Mesenchymal stem cell (in vitro differentiated cells and primary cell): ENCODE measurements around the gene BLMH.

ENCODE experiments used
- DNase-seq: peaks from one replicate; pipeline ENCODE4 v3.0.0-alpha.2; 2013
- H2AFZ ChIP-seq: one replicate; pipeline ENCODE4 v1.6.1; 2013; ENCODE audit warnings: low read depth, mild to moderate bottlenecking, control low read depth, inconsistent platforms, low read length, moderate library complexity
- H2AK5ac ChIP-seq: 2 replicates; pipeline ENCODE4 v1.6.1; 2013; ENCODE audit warnings: low read length, moderate library complexity, mild to moderate bottlenecking, inconsistent platforms; ENCODE audit not compliant: severe bottlenecking
- H2BK120ac ChIP-seq: one replicate; pipeline ENCODE4 v1.6.1; 2013; ENCODE audit warnings: low read depth, mild to moderate bottlenecking, inconsistent platforms, low read length, moderate library complexity
- H2BK12ac ChIP-seq, 2 experiments: one replicate each; pipeline ENCODE4 v1.6.1; 2013; ENCODE audit warnings: inconsistent platforms in 2 of 2, low read length in 2 of 2, mild to moderate bottlenecking in 2 of 2, moderate library complexity in 2 of 2, control low read depth in 1 of 2
- H2BK15ac ChIP-seq: one replicate; pipeline ENCODE4 v1.6.1; 2013; ENCODE audit warnings: mild to moderate bottlenecking, low read depth, inconsistent platforms; ENCODE audit not compliant: poor library complexity, severe bottlenecking
- H2BK5ac ChIP-seq: 2 replicates; pipeline ENCODE4 v1.6.1; 2013; ENCODE audit warnings: low read depth, mild to moderate bottlenecking, low read length, control low read depth, inconsistent platforms; ENCODE audit not compliant: poor library complexity, severe bottlenecking
- H3K14ac ChIP-seq, 2 experiments: one replicate each; pipeline ENCODE4 v1.6.1; 2013; ENCODE audit warnings: inconsistent platforms in 2 of 2, low read length in 2 of 2, control low read depth in 1 of 2, mild to moderate bottlenecking in 1 of 2, moderate library complexity in 1 of 2
- H3K18ac ChIP-seq, 2 experiments: one replicate each; pipeline ENCODE4 v1.6.1; 2013; ENCODE audit warnings: inconsistent platforms in 2 of 2, low read length in 2 of 2, control low read depth in 1 of 2, low read depth in 1 of 2, mild to moderate bottlenecking in 1 of 2
- H3K23ac ChIP-seq, 2 experiments: one replicate each; pipeline ENCODE4 v1.6.1; 2013; ENCODE audit warnings: inconsistent platforms in 2 of 2, low read length in 2 of 2, mild to moderate bottlenecking in 2 of 2, moderate library complexity in 2 of 2, control low read depth in 1 of 2
- H3K27ac ChIP-seq: 2 replicates; pipeline ENCODE4 v1.5.1; 2013; ENCODE audit warnings: mild to moderate bottlenecking, moderate library complexity, low read length, control low read depth, inconsistent platforms; ENCODE audit not compliant: poor library complexity, severe bottlenecking
- H3K27me3 ChIP-seq, 2 experiments: 2 replicates each; pipeline versions ENCODE4 v1.6.1 to v1.7.0; 2013; ENCODE audit warnings: low read length in 2 of 2, mild to moderate bottlenecking in 2 of 2, moderate library complexity in 2 of 2, control low read depth in 1 of 2, inconsistent platforms in 1 of 2; ENCODE audit not compliant: control insufficient read depth in 1 of 2, insufficient read depth in 1 of 2
- H3K36me3 ChIP-seq, 2 experiments: 2 replicates each; pipeline versions ENCODE4 v1.6.1 to v1.7.0; 2013; ENCODE audit warnings: low read length in 2 of 2, control low read depth in 1 of 2, inconsistent platforms in 1 of 2, low read depth in 1 of 2, mild to moderate bottlenecking in 1 of 2; ENCODE audit not compliant: insufficient read depth in 2 of 2, control insufficient read depth in 1 of 2
- H3K4ac ChIP-seq, 2 experiments: one replicate each; pipeline ENCODE4 v1.6.1; 2013; ENCODE audit warnings: inconsistent platforms in 2 of 2, low read length in 2 of 2, mild to moderate bottlenecking in 2 of 2, moderate library complexity in 2 of 2, control low read depth in 1 of 2, low read depth in 1 of 2
- H3K4me1 ChIP-seq: 2 replicates; pipeline ENCODE4 v1.6.1; 2013; ENCODE audit warnings: low read depth, low read length, control low read depth; ENCODE audit not compliant: control insufficient read depth, insufficient read depth
- H3K4me2 ChIP-seq: 2 replicates; pipeline ENCODE4 v1.6.1; 2013; ENCODE audit warnings: low read length, mild to moderate bottlenecking, inconsistent platforms; ENCODE audit not compliant: poor library complexity, severe bottlenecking
- H3K4me3 ChIP-seq, 2 experiments: 2 replicates each; pipeline versions ENCODE4 v1.5.1 to v1.7.0; 2013; ENCODE audit warnings: low read length in 2 of 2, mild to moderate bottlenecking in 2 of 2, control low read depth in 1 of 2, low read depth in 1 of 2; ENCODE audit not compliant: insufficient read depth in 1 of 2
- H3K79me1 ChIP-seq: replicated peaks from 2 replicates; pipeline ENCODE4 v1.6.1; 2013; ENCODE audit warnings: mild to moderate bottlenecking, control low read depth, low read length, inconsistent platforms; ENCODE audit not compliant: poor library complexity, severe bottlenecking
- H3K9ac ChIP-seq: 2 replicates; pipeline ENCODE4 v1.7.0; 2013; ENCODE audit warnings: mild to moderate bottlenecking, low read length, moderate library complexity
- H3K9me3 ChIP-seq: 2 replicates; pipeline ENCODE4 v1.7.0; 2013; ENCODE audit warnings: mild to moderate bottlenecking, low read length; ENCODE audit not compliant: control insufficient read depth
- H4K8ac ChIP-seq: one replicate; pipeline ENCODE4 v1.6.1; 2013; ENCODE audit warnings: inconsistent platforms, mild to moderate bottlenecking, low read length, moderate library complexity
- H4K91ac ChIP-seq: one replicate; pipeline ENCODE4 v1.6.1; 2013; ENCODE audit warnings: mild to moderate bottlenecking, low read length, inconsistent platforms
- WGBS: methylation state at CpG from one replicate; pipeline ENCODE4 v1.1.7; 2013; ENCODE audit warnings: mixed read lengths; 5-methylcytosine and 5-hydroxymethylcytosine counted together

BLMH gene

DNA sequence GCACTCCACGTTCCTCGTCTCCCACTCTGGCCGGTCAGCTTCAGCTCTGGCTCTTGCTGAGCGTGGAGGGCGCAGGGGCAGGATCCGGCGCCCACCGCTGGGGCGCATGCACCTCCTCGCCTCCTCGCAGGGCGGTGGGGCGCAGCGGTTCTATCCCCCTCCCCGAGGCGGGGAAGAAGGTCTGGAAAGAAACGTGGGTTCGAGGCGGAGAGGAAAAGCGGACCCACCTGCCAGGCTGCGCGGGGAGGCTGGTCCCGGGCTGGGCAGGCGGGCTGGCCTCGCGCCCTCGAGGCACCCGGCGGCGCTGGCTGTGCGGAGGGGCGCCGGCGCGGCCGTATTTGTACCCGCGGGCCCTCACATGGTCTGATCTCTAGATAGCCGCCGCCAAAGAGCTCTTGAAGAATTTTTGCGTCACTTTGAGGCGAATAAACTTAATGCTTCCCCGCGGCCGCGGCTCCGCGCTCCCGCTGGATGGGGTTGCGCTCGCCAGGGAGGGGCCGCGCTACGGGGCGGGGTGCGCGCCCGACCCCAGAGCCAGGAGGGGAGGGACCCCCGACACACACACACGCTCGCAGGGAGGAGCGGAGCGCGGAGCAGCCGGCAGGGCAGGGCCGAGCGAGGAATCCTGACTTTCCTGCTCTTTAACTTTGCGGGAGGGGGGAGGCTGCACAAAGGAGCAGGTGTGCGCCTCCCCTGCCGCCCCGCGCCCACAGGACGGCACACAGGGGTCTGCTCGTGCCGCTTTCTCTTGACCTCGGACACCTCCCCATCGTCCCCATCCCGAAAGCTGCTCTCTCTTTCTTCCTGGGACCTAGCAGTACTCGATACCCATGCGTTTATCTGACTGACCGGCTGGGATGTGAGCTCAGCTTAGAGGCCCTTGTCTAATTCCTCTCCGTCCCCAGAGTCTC, 56.1 kb downstream of the BLMH start, which contains the start of gene SLC6A4:
SLC6A4 (minus strand) TSS at position 312 of the 911 bp plus-strand sequence. CDS start 13,739 bp downstream, outside the sequence.
- peak within 1 kb of the TSS; percentile 45 for H3K9ac ChIP-seq
- no peak within 1 kb of the TSS for H2BK12ac ChIP-seq
- no peaks in the 10 kb centered on the region for H3K36me3 ChIP-seq
- no peak within 1 kb of the TSS for H2BK120ac ChIP-seq
- peaks cover 29% of the 10 kb centered on the region for H3K4me1 ChIP-seq
- H3K4ac ChIP-seq: no peak within 1 kb of the TSS
- no peak within 1 kb of the TSS for H4K91ac ChIP-seq
- no peak within 1 kb of the TSS for H2BK5ac ChIP-seq
- WGBS: 7% methylated on average over 79 of the region's 82 CpGs
- no peak within 1 kb of the TSS for H4K8ac ChIP-seq
- no peaks in the 10 kb centered on the region for H3K9me3 ChIP-seq
- H3K23ac ChIP-seq: peak within 1 kb of the TSS in 1 of 2 experiments; percentile 46
- peak within 1 kb of the TSS; percentile 53 to 77 for H3K4me3 ChIP-seq
- no peak within 1 kb of the TSS for H2BK15ac ChIP-seq
- peak; percentile 23 for DNase-seq
- peaks cover 63 to 70% of the 10 kb centered on the region in 2 experiments for H3K27me3 ChIP-seq
- peak within 1 kb of the TSS; percentile 70 for H2AFZ ChIP-seq
- H3K27ac ChIP-seq: no peak within 1 kb of the TSS
- H3K18ac ChIP-seq: no peak within 1 kb of the TSS
- H3K79me1 ChIP-seq: no peaks in the 10 kb centered on the region
- no peak within 1 kb of the TSS for H3K14ac ChIP-seq
- H3K4me2 ChIP-seq: peak within 1 kb of the TSS; percentile 96
- H2AK5ac ChIP-seq: no peak within 1 kb of the TSS

DNA sequence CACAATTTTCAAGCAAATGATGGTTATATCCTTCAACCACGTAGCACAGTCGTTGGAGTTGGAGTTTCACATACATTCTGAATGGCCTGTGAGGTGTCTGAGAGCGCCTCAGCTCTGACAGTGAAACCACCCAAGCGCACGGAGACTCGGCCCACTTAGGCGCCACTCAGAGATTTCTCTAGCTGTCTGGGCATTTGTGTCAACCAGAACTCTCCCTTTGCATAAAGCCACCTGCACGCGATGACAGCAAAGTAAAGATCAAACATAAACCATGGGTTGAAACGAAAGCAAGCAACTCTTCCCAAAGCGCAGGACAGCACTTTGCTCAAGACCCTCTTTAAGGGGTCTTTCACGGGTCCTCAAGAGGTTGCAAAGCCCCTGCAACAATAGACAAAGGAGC, 56.8 kb downstream of the BLMH start:
- Histone ChIP-seq H3K9ac (no peak overlapping the region), H2BK12ac (no peak overlapping the region), H2BK120ac (no peak overlapping the region), H3K36me3 (no peaks in the 10 kb centered on the region), H2AK5ac (no peak overlapping the region), H2AFZ (no peak overlapping the region), H3K14ac (no peak overlapping the region), H4K91ac (no peak overlapping the region), H2BK15ac (no peak overlapping the region), H3K27me3 (peaks cover 67 to 74% of the 10 kb centered on the region in 2 experiments), H2BK5ac (no peak overlapping the region), H3K4me1 (peaks cover 29% of the 10 kb centered on the region), H3K9me3 (no peaks in the 10 kb centered on the region), H3K23ac (no peak overlapping the region), H3K4me3 (peak overlapping the region in 1 of 2 experiments; percentile 77), H3K27ac (no peak overlapping the region), H3K18ac (no peak overlapping the region), H4K8ac (no peak overlapping the region), H3K4me2 (no peak overlapping the region), H3K4ac (no peak overlapping the region), H3K79me1 (no peaks in the 10 kb centered on the region)
- DNase-seq: no peak
- 60% methylated on average over 12 of the region's 12 CpGs for WGBS

DNA sequence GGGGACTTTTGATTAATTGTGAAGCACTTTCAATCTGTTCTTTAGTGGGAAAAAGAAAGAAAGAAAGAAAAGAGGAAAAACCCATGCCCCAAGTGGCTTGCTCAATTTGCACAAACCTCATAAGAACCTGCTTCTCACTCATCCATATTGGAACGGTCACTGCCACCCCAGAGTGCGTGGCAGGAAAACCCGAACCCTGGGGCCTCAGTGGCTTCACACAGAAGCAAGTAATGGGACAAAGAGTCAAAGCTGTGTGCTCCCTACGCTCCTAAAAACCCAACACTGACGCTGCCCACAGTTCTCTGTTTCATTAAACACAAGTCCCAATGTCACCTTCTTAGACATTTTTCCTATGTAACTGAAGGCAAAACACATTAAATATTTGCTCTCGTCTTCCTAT, 57.4 kb downstream of the BLMH start:
- peaks cover 29% of the 10 kb centered on the region for H3K4me1 ChIP-seq
- WGBS: 78% methylated on average over 6 of the region's 6 CpGs
- DNase-seq: no peak
- H2BK120ac ChIP-seq: no peak overlapping the region
- no peak overlapping the region for H3K9ac ChIP-seq
- H3K36me3 ChIP-seq: no peaks in the 10 kb centered on the region
- no peak overlapping the region for H2BK15ac ChIP-seq
- no peak overlapping the region for H4K91ac ChIP-seq
- H3K27ac ChIP-seq: no peak overlapping the region
- no peak overlapping the region for H3K4me2 ChIP-seq
- H2AFZ ChIP-seq: no peak overlapping the region
- no peak overlapping the region for H3K23ac ChIP-seq
- no peak overlapping the region for H2BK5ac ChIP-seq
- no peaks in the 10 kb centered on the region for H3K9me3 ChIP-seq
- H3K14ac ChIP-seq: no peak overlapping the region
- no peak overlapping the region for H2AK5ac ChIP-seq
- no peak overlapping the region for H4K8ac ChIP-seq
- no peak overlapping the region for H3K18ac ChIP-seq
- H2BK12ac ChIP-seq: no peak overlapping the region
- H3K4ac ChIP-seq: no peak overlapping the region
- H3K79me1 ChIP-seq: no peaks in the 10 kb centered on the region
- peaks cover 67 to 74% of the 10 kb centered on the region in 2 experiments for H3K27me3 ChIP-seq
- no peak overlapping the region for H3K4me3 ChIP-seq

DNA sequence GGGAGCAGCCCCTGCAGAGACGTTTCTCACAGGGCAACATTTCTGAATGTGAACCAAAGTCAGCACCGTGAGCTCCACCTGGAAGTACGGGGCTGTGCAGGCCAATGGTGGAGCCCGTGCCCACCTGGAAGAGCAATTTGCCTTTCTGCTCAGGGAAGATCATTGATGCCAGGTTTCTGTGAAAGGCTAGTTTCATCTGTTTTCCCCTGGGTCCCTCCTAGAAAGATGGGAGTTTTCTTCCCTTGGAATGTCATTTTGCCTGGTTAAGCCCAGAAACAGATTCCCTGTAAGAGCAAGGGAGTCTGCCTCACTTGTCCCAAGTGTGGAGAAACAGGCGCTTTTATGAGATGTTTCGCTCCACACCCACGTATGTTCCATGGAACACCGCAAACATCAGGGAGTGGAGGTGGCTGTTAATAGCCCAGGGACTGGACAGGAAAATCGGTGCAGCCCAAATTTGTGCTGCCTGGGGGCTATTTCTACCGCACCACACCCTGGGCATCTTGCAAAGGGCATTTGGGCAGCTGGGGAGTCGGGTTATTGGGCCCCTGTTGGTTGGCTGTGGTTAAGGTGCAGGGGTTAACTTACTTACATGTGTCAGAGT, 58.8 kb downstream of the BLMH start:
- Histone ChIP-seq H3K79me1 (no peaks in the 10 kb centered on the region), H3K36me3 (no peaks in the 10 kb centered on the region), H3K14ac (no peak overlapping the region), H4K8ac (no peak overlapping the region), H3K4ac (no peak overlapping the region), H4K91ac (no peak overlapping the region), H3K18ac (no peak overlapping the region), H2AFZ (no peak overlapping the region), H2BK15ac (no peak overlapping the region), H2BK12ac (no peak overlapping the region), H3K23ac (no peak overlapping the region), H3K9me3 (no peaks in the 10 kb centered on the region), H3K4me1 (peaks cover 20% of the 10 kb centered on the region), H3K4me2 (no peak overlapping the region), H2AK5ac (no peak overlapping the region), H3K27me3 (peaks cover 70% of the 10 kb centered on the region in 2 experiments), H2BK5ac (no peak overlapping the region), H3K4me3 (no peak overlapping the region), H2BK120ac (no peak overlapping the region), H3K9ac (no peak overlapping the region), H3K27ac (no peak overlapping the region)
- WGBS: 83% methylated on average over 11 of the region's 11 CpGs
- DNase-seq: no peak
